ENCODE results near the gene RNF4. TPM values are rescaled to one million over a fixed set of nuclear protein-coding genes. Genes with fewer than 3 reads are reported as not detected.

The RNF4 gene
- total and polyA plus RNA-seq, 12 donors = 13.4 to 42.1 (median 29.7) TPM

DNA sequence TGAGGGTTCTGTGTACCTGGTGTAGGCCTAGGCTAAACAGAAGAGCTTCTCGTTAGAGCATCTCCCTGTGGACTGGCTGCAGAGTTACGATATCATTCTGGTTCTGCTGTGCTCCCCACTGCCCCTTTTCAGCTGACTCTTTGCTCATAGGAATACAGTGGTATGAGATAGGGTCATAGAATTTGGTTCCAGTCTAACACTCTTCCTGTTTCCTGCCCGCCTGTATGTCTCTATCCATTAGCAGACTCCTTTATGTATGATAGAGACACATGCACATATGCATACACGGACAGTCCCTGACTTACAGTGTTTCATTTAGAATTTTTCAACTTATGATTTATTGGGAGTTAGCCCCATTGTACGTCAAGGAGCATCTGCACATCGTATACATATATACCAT, 15.3 kb downstream of the RNF4 start:
- DNase-seq = no peak
- 77% methylated on average over 6 of the region's 6 CpGs for WGBS, 2 donors
- Histone ChIP-seq H3K9me3 (no peaks in the 10 kb centered on the region), H3K4me1 (peaks cover 34 to 100% (median 84%) of the 10 kb centered on the region in 9 donors), H3K27me3 (no peaks in the 10 kb centered on the region), H3K27ac (peak overlapping the region in 6 of 10 donors; percentile 69 to 83 (median 76)), H3K4me3 (no peak overlapping the region), H3K36me3 (peaks cover 0 to 5% (median 0%) of the 10 kb centered on the region in 9 donors)
- ATAC-seq = no peak
- intact Hi-C loops (cut with DNase I) = loop anchor here in 1 of 10 donors (2.0 kb wide), 1 partner anchor 13 kb away; no protein-coding TSS in a partner anchor
- TF ChIP-seq, protein P1, sequence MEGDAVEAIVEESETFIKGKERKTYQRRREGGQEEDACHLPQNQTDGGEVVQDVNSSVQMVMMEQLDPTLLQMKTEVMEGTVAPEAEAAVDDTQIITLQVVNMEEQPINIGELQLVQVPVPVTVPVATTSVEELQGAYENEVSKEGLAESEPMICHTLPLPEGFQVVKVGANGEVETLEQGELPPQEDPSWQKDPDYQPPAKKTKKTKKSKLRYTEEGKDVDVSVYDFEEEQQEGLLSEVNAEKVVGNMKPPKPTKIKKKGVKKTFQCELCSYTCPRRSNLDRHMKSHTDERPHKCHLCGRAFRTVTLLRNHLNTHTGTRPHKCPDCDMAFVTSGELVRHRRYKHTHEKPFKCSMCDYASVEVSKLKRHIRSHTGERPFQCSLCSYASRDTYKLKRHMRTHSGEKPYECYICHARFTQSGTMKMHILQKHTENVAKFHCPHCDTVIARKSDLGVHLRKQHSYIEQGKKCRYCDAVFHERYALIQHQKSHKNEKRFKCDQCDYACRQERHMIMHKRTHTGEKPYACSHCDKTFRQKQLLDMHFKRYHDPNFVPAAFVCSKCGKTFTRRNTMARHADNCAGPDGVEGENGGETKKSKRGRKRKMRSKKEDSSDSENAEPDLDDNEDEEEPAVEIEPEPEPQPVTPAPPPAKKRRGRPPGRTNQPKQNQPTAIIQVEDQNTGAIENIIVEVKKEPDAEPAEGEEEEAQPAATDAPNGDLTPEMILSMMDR (IDR thresholded peaks at IDR 0.05) = no peak

DNA sequence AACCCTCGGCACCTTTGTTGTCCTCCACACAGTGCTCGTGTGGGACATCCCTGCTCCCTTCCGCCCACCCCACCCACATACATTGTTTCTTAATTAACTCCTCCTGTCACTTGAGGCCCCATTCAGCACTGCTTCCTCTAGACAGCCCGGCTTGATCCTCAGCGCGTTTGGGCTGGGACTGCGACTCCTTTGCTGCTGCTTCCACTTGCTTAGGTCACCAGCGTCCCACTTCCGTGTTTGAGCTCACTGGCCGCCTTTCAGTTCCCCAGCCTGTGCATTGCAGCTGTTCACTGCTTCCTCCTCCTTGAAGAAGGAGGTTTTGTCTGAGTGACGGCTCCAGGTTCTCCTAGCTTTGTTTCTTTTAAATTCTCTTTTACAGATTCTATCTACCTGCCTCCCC, 16.1 kb downstream of the RNF4 start:
- Histone ChIP-seq H3K27ac (peak overlapping the region; percentile 7 to 83 (median 74)), H3K4me3 (peak overlapping the region in 7 of 10 donors; percentile 5 to 19 (median 10)), H3K4me1 (peaks cover 34 to 100% (median 91%) of the 10 kb centered on the region in 9 donors), H3K27me3 (no peaks in the 10 kb centered on the region), H3K9me3 (no peaks in the 10 kb centered on the region), H3K36me3 (peaks cover 0 to 7% (median 0%) of the 10 kb centered on the region in 9 donors)
- intact Hi-C loops (cut with DNase I) = loop anchor here in 1 of 10 donors (2.0 kb wide), 1 partner anchor 14 kb away; no protein-coding TSS in a partner anchor
- ATAC-seq = peak; percentile 74 to 92 (median 88)
- TF ChIP-seq, protein P1 (IDR thresholded peaks at IDR 0.05) = no peak
- 33 to 49% methylated on average over 11 of the region's 11 CpGs for whole genome bisulfite sequencing, 2 donors
- DNase-seq = peak; percentile 75 to 85

DNA sequence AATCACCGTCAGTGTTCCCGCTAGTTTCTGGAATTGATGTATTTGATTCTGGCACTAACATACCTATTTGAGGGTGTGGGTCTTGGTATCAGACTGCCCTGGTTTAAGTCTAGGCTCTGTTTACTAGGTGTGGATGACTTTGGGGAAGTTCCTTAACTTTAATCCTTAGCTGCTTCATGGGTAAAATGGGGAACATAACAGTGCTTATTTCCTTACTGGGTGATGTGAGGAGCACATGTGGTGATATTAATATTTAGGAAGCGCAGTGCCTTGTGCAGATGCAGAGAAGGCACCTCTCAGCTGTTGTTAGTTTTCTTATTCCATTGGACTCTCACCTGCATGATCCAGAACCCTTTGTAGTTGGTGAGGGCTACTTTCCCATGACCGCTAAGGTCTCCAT, 17.1 kb downstream of the RNF4 start:
- peaks cover 0 to 16% (median 2%) of the 10 kb centered on the region in 9 donors for H3K36me3 ChIP-seq
- peaks cover 34 to 99% (median 87%) of the 10 kb centered on the region in 9 donors for H3K4me1 ChIP-seq
- no peak overlapping the region for H3K4me3 ChIP-seq
- 96 to 99% methylated on average over 4 of the region's 4 CpGs for WGBS, 2 donors
- DNase-seq = no peak
- TF ChIP-seq, protein P1 (IDR thresholded peaks at IDR 0.05) = no peak
- no peaks in the 10 kb centered on the region for H3K27me3 ChIP-seq
- intact Hi-C loops (cut with DNase I) = loop anchor here in 1 of 10 donors (2.0 kb wide), 1 partner anchor 15 kb away; no protein-coding TSS in a partner anchor
- peak overlapping the region in 8 of 10 donors; percentile 69 to 83 (median 74) for H3K27ac ChIP-seq
- H3K9me3 ChIP-seq = no peaks in the 10 kb centered on the region
- ATAC-seq = peak in 1 of 8 donors; percentile 21

DNA sequence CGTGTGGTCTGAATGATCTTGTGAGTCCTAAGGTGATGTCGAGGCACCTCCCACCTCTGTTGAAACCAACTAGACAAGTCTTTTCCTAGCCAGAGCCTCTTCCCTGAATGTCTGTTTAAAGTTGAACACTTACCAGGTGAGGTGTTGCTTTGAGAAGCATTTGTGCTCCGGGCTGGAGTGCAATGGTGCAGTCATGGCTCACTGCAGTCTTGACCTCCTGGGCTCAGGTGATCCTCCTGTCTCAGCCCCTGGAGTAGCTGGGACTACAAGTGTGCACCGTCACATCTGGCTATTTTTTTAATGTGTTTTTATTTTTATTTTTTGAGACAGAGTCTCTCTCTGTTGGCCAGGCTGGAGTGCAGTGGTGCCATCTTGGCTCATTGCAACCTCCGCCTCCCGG, 18.1 kb downstream of the RNF4 start:
- Histone ChIP-seq H3K9me3 (no peaks in the 10 kb centered on the region), H3K4me1 (peaks cover 28 to 89% (median 77%) of the 10 kb centered on the region in 9 donors), H3K36me3 (peaks cover 0 to 27% (median 11%) of the 10 kb centered on the region in 9 donors), H3K27me3 (no peaks in the 10 kb centered on the region), H3K4me3 (no peak overlapping the region), H3K27ac (peak overlapping the region in 3 of 10 donors; percentile 73 to 83 (median 75))
- DNase-seq = no peak
- 94 to 97% methylated on average over 6 of the region's 6 CpGs for WGBS, 2 donors
- TF ChIP-seq, protein P1 (IDR thresholded peaks at IDR 0.05) = no peak
- no peak for ATAC-seq
- intact Hi-C loops (cut with DNase I) = no loop called here

Data from heart right ventricle (tissue), 16 donors.